SK-N-SH treated with all-trans-retinoic acid at 6 μM for 48 hours (cell line): ENCODE results near the gene CHST5.

Experiments
- ZFP3 ChIP-seq: fragments of 250-450 bp; sonication (Bioruptor Pico); IDR thresholded peaks from 2 replicates; pipeline ENCODE4 v1.5.0; 2020; ENCODE audit warnings: mild to moderate bottlenecking, moderate library complexity
- ZNF565 ChIP-seq: fragments of 450-650 bp; formaldehyde crosslinking; conservative IDR thresholded peaks from 2 replicates; pipeline ENCODE4 v1.5.0; 2020; ENCODE audit warnings: low read depth, mild to moderate bottlenecking, moderate library complexity

DNA sequence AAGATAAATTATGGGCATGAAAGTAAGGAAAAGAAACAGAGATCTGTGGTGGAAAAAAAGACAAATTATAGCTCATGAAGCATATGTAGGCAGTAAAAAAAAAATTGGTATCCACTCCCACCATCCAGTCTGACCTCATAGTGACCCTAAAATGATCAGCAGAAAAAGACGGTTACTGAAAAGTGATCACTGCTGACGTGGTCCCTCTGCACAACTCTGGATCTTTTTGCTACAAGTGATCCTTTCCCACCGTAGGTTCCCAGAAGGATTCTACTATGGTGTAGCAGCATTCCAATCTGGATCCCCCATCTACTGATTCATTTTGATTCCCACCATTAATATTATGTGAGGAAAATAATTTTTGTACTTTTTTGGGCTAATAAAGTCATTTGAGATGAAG lies 29.8 kb downstream of the CHST5 start:
- TF ChIP-seq ZFP3 (CRISPR knock-in tag) (no peak), ZNF565 (CRISPR knock-in tag) (no peak)
